NB4 (cell line): ENCODE results near the gene KNTC1.

Source experiments
- MAX ChIP-seq: IDR thresholded peaks from 2 replicates; pipeline ENCODE4 v1.6.1; 2011; ENCODE audit warnings: low read depth, low read length
- MYC ChIP-seq: IDR thresholded peaks from 2 replicates; pipeline ENCODE4 v1.6.1; 2011; ENCODE audit warnings: low read depth, low read length
- POLR2A ChIP-seq: IDR thresholded peaks from 2 replicates; pipeline ENCODE4 v1.6.1; 2011; ENCODE audit warnings: mild to moderate bottlenecking; ENCODE audit not compliant: insufficient read length; ENCODE audit errors: extremely low read depth
- TF ChIP-seq, protein P1 (sequence below): IDR thresholded peaks from one replicate; pipeline ENCODE4 v1.5.1; 2012; ENCODE audit warnings: low read depth, low read length

GRCh38 chr12:122563361-122563760 lies 36.3 kb downstream of the KNTC1 start:
- TF ChIP-seq, protein P1, sequence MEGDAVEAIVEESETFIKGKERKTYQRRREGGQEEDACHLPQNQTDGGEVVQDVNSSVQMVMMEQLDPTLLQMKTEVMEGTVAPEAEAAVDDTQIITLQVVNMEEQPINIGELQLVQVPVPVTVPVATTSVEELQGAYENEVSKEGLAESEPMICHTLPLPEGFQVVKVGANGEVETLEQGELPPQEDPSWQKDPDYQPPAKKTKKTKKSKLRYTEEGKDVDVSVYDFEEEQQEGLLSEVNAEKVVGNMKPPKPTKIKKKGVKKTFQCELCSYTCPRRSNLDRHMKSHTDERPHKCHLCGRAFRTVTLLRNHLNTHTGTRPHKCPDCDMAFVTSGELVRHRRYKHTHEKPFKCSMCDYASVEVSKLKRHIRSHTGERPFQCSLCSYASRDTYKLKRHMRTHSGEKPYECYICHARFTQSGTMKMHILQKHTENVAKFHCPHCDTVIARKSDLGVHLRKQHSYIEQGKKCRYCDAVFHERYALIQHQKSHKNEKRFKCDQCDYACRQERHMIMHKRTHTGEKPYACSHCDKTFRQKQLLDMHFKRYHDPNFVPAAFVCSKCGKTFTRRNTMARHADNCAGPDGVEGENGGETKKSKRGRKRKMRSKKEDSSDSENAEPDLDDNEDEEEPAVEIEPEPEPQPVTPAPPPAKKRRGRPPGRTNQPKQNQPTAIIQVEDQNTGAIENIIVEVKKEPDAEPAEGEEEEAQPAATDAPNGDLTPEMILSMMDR: no peak
- TF ChIP-seq POLR2A (no peak), MAX (no peak), MYC (no peak)
